GM21737 (cell line): ENCODE results near the gene TMEM255B.
"Not testable (repeated sequence)": the region's sequence is repeated elsewhere in the genome, so short reads cannot be mapped to it uniquely, and the experiment has no call there.

Experiments used
- ATAC-seq: cut with Tn5 transposase; IDR thresholded peaks from one replicate; pipeline ENCODE4 v1.9.1; 2021; ENCODE audit warnings: mild to moderate bottlenecking, moderate library complexity; ENCODE audit not compliant: unreplicated experiment

Gene TMEM255B

DNA sequence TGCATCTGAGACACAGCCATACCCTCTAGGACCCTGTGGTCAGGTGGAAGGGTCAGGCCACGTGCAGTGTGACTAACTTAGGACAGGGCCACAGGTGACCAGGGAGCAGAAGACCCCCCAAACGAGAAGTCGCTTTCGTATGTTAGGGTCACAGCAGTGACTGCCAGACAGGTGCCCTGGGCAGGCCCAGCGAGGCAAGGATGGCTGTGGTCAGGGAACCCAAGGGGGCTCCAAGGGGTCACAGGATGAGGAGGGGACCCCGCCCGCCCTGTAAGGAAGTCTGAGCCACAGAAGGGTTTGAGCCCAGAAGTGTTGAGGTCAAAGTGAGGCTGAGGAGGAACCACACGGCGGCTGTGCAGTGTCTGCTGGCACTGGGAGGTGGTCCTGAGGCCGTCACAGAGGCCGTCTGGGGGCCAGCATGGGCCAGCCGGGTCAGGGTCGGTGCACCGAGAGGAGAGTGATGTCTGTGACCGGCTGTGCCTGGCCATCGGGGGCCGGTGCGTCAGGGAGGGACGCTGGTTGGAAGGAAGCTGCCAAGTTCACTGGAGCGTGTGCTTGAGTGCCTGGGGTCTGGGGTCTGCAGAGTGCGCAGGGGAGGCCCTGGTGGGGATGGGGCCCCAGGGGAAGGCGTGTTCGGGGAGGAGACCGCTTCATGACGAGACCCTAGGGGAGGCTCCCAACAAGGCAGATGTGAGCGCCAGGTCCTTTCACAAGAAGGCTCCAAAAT lies 24.8 kb upstream of the TMEM255B start:
- ATAC-seq = no peak

DNA sequence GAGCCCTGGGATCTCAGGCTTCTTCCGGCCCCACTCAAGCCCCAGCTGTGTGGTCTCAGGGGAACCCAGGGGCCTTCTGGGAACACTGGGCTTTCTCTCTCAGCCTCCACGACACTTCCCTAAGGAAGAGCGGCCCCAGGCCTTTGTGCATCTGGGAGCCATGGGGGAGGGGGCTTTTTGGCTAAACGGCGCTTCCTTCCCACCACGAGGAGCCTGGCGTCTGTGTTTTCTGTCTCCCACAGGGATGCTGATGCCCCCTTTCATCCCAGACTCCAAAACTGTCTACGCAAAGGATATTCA lies 24.2 kb upstream of the TMEM255B start:
- no peak for ATAC-seq

DNA sequence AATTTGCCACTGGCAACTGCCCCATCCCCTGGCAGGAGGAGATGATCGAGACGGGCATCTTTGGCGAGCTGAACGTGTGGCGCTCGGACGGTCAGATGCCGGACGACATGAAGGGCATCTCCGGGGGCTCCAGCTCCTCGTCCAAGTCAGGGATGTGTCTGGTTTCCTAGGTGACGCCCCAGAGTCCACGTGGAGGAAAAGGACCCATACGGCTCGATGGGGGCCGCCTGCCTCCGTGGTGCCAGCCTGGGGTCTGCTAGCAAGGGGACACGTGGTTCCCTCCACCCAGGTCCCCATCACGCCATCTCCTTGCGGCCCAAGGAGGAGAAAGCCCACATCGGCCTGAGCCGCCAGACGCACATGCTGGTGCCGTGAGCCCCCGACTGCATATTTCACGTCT lies 23.8 kb upstream of the TMEM255B start:
- no peak for ATAC-seq

DNA sequence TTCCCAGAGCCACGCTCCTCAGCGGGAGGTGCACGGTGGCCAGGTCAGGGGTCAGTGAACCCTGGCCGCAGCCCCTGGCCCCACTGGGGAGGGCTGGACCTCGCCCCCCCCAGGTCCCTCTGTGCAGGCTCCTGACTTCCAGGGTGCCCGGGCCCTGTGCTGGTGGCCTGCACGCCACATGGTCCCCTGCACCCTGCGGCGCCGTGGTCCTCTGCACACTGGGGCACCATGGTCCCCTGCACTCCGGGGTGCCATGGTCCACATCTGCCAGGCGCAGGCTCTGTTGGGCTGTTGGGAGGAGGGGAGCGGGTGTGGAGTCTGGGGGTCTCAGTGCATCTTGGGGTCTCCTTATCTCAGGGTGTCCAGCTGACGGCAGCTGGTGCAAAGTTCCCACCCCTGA lies 23.3 kb upstream of the TMEM255B start:
- ATAC-seq = no peak

DNA sequence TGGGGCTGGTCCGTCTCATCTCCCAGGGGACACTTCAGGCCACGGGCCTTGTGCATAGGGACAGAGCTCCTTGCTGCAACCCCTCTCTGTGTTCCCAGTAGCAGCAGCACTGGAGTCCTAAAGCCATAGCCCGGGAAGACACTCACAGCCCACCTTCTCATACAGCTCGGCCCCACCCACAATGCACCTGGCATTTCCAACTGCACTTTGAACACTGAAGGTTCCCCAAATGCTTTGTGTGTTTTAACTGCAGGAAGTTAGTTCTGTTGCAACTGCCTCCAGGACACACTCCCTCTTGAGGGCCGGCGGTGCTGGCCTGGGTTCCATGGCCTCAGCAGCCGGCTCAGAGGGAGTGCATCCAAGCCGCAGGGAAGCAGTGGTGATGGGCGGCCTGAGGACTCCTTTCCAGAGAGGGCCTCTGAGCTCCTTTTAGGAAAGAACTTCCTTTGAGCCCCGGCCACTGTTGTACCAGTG lies 22.7 kb upstream of the TMEM255B start:
- no peak for ATAC-seq

DNA sequence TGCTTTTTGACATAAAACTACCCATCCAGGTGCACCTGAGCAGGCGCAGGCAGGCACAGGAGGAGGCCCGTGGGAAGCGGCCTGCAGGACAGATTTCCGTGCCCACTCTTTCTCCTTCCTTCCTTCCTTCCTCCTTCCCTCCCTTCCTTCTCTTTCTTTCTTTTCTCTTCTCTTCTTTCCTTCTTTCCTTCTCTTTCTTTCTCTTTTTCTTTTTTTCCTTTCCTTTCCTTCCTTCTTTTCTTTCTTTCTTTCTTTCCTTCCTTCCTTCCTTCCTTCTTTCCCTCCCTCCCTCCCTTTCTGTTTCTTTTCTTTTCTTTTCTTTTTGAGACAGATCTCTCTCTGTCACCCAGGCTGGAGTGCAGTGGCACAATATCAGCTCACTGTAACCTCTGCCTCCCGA lies 21.2 kb upstream of the TMEM255B start:
- no peak for ATAC-seq

DNA sequence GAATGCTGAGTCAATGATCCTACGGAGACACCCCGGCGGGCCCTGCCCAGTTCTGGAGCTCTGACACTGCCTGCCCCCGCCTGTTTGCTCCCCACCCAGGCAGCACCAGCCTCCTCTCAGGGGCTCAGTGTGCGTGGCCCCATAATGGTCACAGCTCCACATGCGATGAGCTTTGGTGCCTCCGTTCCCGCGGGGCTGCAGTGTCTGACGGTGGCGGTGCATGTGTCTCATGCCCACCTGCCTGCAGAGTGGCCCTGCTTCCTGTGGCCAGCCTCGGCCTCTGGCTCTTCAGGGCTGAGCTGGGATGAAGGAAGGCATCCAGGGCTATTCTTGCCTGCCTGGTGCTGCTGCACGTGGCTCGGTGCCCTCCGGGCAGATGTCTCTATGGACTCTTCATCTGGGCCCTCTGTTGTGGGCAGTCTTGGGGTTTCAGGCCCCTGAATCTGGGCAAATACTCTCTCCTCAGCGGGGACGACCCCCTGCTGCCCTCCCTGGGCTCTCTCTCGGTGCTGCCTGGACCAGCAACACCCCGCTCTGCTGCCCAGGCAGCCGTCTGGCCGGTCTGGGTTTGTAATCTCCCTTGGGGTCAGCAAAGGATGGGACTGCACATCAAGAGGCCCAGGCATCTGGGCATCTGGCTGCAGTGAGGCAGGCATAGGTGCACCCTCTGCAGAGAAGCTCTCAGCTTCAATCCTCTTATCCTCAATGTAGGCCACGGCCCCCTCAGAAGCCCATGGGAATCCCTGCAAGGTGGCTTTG lies 19.3 kb upstream of the TMEM255B start:
- no peak for ATAC-seq

DNA sequence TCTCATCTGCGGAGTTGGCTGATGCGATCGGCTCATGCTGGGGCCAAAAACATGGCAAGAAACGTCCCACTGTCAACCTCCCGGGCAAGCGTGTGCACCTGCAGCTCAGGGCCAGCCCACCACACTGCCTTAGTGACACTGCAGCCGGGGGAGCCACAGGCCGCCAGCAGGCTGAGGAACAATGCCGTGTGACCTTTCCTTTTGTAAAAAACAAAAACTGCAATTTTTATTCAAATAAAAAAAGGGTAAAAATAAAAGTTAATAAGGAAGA lies 18.8 kb upstream of the TMEM255B start:
- no peak for ATAC-seq

DNA sequence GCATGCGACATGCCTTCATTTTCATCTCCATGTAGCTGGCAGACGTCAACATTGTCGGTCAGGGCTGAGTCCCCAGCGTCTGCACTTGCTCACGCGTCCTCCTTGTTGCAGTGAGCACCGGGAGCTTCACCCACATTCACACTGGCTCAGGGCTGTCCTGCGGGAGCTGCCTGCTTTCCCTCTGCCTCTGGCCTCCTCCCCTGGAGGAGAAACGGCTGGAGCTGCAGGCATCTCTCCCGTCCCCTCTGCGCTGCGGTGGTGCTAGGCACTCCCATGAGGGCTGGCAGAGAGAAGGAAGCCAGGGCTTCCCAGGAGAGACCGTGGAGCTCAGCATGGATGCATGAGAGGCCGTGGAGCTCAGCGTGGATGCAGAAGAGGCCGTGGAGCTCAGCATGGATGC lies 18.4 kb upstream of the TMEM255B start:
- ATAC-seq = no peak

DNA sequence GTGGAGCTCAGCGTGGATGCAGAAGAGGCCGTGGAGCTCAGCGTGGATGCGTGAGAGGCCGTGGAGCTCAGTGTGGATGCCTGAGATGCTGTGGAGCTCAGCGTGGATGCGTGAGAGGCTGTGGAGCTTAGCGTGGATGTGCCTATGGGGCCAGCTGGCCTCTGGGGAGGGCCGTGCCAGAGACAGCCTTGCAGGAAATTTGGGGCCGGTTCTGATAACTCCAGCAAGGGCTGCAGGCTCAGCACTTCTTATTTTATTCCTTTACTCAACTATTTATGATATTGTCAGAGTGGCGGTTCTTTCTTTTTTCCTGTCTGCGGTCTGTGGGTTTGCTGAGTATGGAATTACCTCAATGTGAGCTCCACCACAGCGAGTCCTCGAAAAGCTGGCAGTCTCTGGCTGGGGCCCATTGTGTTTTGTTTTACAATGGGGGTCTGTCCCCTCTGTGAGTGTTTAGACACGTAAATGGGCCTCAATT lies 17.8 kb upstream of the TMEM255B start:
- no peak for ATAC-seq

DNA sequence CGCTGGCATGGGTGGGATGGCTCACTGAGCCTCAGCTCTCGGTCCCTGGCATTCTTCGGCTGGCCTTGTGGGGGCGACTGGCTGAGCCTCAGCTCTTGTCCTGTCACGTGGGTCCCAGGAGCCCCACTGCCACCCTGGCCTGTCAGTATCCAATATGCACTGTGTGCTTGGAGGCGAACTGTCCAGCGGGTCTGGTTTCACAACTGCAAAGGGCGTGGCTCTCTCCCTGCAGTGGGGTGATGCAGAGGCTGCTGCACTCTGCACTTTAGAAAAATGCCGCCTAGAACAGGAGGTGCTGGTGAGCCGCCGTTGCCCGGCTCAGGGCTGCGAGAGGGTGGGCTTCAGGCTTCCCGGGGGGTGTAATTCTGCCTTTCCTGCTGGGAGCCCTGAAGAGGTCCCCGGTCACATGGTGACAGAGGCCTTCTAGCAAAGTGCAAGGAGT lies 17.0 kb upstream of the TMEM255B start:
- ATAC-seq = no peak

DNA sequence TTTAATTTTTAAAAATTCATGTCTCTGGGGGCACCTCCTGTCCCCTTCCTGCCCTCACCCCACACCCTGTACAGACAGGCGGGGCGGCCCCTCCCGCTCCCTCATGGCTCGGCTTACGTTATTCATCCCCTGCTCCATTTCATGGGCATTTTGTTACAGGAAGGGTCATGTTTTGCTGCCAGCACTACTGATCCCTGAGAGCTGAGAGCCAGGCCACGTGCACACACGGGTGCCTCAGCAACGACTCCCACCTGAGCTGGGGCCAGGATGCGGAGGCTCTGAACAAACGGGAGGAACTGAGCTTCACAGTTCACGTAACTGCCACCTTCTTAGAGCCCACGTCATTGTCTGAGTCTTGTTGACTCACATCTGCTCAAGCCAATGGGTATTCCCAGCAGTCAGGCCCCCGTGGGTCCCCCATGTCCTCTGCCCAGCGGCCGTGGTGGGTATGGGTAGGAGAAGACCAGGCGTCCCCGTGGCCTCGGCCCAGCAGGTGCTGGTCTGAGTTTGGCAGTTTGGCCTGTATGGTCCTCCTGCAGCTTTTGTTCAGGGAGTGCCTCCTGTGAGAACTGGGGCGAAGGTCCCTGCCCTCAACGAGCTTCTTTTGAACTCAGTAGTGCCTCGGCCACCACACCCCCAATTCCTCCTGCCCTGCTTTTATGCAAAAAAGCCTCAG lies 16.4 kb upstream of the TMEM255B start:
- ATAC-seq = no peak

DNA sequence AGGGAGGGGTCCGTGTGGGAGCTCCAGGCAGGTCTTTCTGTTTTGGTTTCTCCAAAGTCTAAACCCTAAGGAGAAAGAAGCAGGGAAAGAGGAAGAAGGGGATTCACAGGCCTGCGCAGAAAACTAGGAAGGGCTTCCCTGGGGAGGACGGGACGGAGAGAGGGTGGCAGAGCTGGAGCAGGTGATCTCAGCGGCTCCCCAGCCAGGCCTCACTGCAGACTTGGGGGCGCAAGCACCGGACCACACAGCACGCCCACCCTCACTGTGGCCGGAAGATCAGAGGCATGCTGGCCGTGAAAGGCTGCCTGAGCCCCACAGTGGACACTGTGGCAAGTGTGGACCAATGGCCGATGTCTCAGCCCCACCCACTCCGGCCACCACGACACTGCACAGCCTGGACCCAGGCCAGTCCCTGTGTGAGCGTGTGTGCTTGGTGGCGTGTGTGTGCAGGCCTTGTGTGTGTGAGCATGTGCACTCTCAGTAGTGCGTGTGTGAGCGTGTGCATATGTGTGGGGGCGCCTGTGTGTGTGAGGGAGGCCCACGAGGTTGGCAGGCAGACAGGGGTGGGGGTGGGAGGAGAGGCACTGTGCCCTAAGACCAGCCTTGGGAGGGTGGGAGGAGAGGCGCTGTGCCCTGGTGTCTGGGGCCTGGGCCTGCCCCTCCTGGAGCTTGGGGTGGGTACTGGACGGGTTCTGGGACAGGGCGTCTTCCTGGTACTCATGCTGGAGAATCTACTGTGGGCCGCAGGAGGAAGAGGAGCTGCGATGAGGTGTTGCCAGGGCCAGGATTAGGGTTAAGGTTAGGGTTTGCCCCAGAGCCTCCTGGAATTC lies 15.4 kb upstream of the TMEM255B start:
- no peak for ATAC-seq

DNA sequence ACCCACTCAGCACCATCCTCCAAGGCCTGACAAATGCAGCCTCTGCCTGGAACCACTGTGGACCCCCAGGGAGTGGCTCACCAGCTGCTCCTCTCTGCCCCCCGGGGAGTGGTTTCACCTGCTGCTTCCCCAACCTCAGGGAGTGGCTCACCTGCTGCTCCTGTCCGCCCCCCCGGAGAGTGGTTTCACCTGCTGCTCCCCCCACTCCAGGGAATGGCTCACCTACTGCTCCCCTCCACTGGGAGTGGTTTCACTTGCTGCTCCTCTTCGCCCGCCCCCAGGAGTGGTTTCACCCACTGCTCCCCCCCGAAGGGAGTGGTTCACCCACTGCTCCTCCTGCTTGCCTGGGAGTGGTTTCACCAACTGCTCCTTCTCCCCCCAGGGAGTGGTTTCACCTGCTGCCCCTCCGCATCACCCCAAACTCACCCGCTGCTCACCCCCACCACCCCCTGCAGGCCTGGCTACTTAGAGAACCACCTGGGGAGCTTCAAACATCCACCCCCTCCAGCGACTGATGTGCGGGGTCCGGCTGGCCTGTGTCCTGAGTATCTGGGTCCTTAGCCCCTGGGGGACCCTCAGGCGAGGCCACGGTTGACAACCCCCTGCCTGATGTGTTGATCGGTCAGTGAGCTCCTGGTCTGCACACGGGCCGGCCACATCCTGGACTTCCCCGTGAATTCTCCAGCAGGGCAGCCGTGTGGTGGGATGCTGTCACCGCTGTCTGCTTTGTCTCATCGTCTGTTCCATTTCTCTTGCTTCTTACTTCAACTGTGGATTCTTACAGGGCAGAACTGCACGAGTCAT lies 14.6 kb upstream of the TMEM255B start:
- no peak for ATAC-seq

DNA sequence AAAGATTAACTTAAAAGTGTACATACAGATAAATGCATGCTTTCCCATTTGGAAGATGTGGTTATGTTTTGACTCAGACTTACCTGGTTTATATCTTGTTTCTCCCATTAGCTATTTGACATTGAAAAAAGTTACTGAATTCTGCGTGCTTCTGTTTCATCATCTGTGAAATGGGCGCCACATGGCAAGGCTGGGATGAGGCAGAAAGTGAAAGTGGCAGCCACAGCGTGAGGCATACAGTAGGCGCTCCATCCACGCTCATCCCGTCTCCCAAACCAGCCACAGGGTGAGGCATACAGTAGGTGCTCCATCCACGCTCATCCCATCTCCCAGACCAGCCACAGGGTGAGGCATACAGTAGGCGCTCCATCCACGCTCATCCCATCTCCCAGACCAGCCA lies 14.0 kb upstream of the TMEM255B start:
- ATAC-seq = no peak

DNA sequence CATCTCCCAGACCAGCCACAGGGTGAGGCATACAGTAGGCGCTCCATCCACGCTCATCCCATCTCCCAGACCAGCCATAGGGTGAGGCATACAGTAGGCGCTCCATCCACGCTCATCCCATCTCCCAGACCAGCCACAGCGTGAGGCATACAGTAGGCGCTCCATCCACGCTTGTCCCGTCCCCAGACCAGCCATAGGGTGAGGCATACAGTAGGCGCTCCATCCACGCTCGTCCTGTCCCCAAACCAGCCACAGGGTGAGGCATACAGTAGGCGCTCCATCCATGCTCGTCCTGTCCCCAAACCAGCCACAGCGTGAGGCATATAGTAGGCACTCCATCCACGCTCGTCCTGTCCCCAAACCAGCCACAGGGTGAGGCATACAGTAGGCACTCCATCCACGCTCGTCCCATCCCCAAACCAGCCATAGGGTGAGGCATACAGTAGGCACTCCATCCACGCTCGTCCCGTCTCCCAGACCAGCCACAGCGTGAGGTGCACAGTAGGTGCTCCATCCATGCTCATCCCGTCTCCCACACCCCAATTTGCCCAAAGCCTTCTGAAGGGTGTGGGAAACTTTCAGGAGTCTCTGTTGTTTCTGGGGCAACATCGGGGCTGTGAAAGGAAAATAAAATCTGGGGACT lies 13.4 kb upstream of the TMEM255B start:
- ATAC-seq = not testable (repeated sequence)

DNA sequence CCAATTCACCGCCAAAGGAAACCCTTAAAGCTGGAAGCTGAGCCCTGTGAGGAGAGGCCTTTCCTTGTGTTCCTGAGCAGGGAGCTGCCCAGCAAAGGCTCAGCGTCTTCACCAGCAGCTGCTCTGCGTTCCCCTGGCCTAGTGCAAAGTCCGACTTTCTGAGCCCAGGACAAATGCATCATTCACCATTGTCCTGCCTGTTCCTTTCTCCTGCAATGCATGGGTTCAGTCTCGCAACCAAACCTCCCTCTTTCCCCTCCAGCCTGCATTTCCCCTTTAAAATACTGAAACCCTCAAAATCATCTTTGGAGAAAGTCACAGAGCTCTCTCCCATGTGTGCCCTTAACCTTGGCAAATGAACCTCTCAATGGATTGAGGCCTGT lies 12.9 kb upstream of the TMEM255B start:
- ATAC-seq = no peak

DNA sequence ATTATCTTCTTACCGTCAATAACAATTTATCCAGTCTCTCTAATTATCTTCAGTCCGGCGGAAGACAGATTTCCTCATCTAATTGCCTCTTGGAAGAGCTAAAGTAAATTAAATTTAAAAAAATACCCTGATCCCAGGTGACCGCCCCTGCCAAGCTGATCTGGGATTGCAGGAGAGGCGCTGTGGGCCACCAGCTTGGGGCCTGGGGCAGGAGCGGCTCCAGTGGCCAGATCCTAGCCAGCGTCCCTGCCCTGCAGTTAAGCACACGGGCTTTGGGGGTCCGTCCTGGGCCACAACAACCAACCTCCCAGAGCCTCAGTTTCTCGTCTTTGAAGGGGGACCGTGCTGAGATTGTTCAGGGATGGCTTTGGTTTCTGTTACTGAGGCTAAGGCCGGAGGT lies 12.4 kb upstream of the TMEM255B start:
- ATAC-seq = no peak

DNA sequence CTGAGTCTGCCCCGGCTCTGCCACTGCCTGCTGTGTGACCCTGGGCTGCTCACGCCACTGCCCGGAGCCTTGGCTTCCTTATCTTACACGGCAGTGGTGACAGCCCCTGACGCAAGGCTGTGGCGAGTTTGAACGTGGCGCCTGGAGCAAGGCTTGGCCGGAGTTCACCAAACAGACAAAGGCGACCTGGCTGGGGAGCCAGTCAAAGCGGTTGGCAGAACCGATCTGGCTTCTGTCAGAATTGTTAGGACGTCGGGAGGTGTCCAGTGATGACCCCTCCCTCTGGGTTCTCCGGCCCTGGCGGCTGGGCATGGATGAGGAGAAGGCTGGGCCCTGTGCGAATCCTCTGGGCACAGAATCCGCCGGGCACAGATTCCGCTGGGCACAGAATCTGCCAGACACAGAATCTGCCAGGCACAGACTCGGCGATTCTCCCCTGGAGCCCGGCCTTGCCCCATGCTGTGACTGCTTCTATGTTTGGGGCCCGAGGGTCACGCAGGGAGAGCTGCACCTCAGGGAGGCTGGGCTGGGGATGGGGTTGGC lies 11.7 kb upstream of the TMEM255B start:
- ATAC-seq = no peak
